GM18861 (cell line): ENCODE results near the gene SYT15B.
"Not testable (repeated sequence)": the region's sequence is repeated elsewhere in the genome, so short reads cannot be mapped to it uniquely, and the experiment has no call there.

Experiments used
- ATAC-seq: cut with Tn5 transposase; IDR thresholded peaks from one replicate; pipeline ENCODE4 v1.9.1; 2021; ENCODE audit not compliant: unreplicated experiment

The SYT15B gene

GRCh38 chr10:47730911-47731310, 32.5 kb downstream of the SYT15B start:
- not testable (repeated sequence) for ATAC-seq

GRCh38 chr10:47725740-47726139, 37.7 kb downstream of the SYT15B start:
- not testable (repeated sequence) for ATAC-seq

- ATAC-seq, result not testable (repeated sequence)
Observed at GRCh38 chr10:47725047-47725446, 38.3 kb downstream of the SYT15B start.

GRCh38 chr10:47724119-47724518, 39.3 kb downstream of the SYT15B start:
- ATAC-seq, result not testable (repeated sequence)

GRCh38 chr10:47723362-47723761, 40.0 kb downstream of the SYT15B start:
- not testable (repeated sequence) for ATAC-seq

GRCh38 chr10:47717011-47717769, 46.2 kb downstream of the SYT15B start:
- ATAC-seq, result not testable (repeated sequence)
